MG63 (cell line): ENCODE data around the gene BRCC3. TPM values are rescaled to one million over a fixed set of nuclear protein-coding genes. Genes with fewer than 3 reads are reported as not detected.
A peak's percentile ranks its signal among the peaks of the same experiment; 100 is the strongest.

ENCODE experiments used
- DNase-seq: peaks from one replicate; pipeline ENCODE4 v3.0.0-alpha.2; 2020
- H3K27me3 ChIP-seq: fragments of 250-450 bp; sonication (Bioruptor Pico); 2 replicates; pipeline ENCODE4 v1.5.1; 2020; ENCODE audit warnings: mild to moderate bottlenecking, moderate library complexity
- H3K36me3 ChIP-seq: fragments of 250-450 bp; sonication (Bioruptor Pico); 2 replicates; pipeline ENCODE4 v1.5.1; 2020; ENCODE audit warnings: mild to moderate bottlenecking, moderate library complexity
- H3K4me3 ChIP-seq: fragments of 250-450 bp; sonication (Bioruptor Pico); 2 replicates; pipeline ENCODE4 v1.5.1; 2020; ENCODE audit warnings: mild to moderate bottlenecking, moderate library complexity
- H3K9me3 ChIP-seq: fragments of 250-450 bp; sonication (Bioruptor Pico); 2 replicates; pipeline ENCODE4 v1.5.1; 2020; ENCODE audit warnings: mild to moderate bottlenecking, moderate library complexity
- total RNA-seq: library from RNA; depleted of rRNA; stranded (reverse); fragments of >200 nt; shearing (Covaris generic); gene quantifications from 2 replicates; pipeline ENCODE4 v1.2.3, GENCODE V29; 2014; ENCODE audit warnings: low replicate concordance

The BRCC3 gene
- total RNA-seq, 1 experiment from 2014 or later: 1.5 TPM

- Histone ChIP-seq H3K36me3 (no peaks in the 10 kb centered on the region), H3K4me3 (no peak overlapping the region), H3K9me3 (no peaks in the 10 kb centered on the region), H3K27me3 (no peaks in the 10 kb centered on the region)
- no peak for DNase-seq
Measured at GRCh38 chrX:155053656-155054055, 17.7 kb upstream of the BRCC3 start.

GRCh38 chrX:155054255-155054654, 17.1 kb upstream of the BRCC3 start:
- no peak for DNase-seq
- no peak overlapping the region for H3K4me3 ChIP-seq
- no peaks in the 10 kb centered on the region for H3K27me3 ChIP-seq
- H3K36me3 ChIP-seq: no peaks in the 10 kb centered on the region
- H3K9me3 ChIP-seq: no peaks in the 10 kb centered on the region

GRCh38 chrX:155055494-155055893, 15.8 kb upstream of the BRCC3 start:
- no peaks in the 10 kb centered on the region for H3K9me3 ChIP-seq
- DNase-seq: no peak
- H3K27me3 ChIP-seq: no peaks in the 10 kb centered on the region
- no peaks in the 10 kb centered on the region for H3K36me3 ChIP-seq
- no peak overlapping the region for H3K4me3 ChIP-seq

GRCh38 chrX:155056471-155056870, 14.8 kb upstream of the BRCC3 start:
- DNase-seq: no peak
- H3K36me3 ChIP-seq: no peaks in the 10 kb centered on the region
- H3K4me3 ChIP-seq: no peak overlapping the region
- H3K9me3 ChIP-seq: no peaks in the 10 kb centered on the region
- H3K27me3 ChIP-seq: no peaks in the 10 kb centered on the region

GRCh38 chrX:155056877-155057792, 14.2 kb upstream of the BRCC3 start:
- Histone ChIP-seq H3K4me3 (no peak overlapping the region), H3K9me3 (no peaks in the 10 kb centered on the region), H3K27me3 (no peaks in the 10 kb centered on the region), H3K36me3 (no peaks in the 10 kb centered on the region)
- DNase-seq: peak; percentile 6

GRCh38 chrX:155061760-155062159, 9.5 kb upstream of the BRCC3 start:
- no peak for DNase-seq

GRCh38 chrX:155065035-155065734, 6.1 kb upstream of the BRCC3 start:
- H3K36me3 ChIP-seq: no peaks in the 10 kb centered on the region; the same call in none of the 2 replicates
- no peak overlapping the region for H3K4me3 ChIP-seq
- no peak for DNase-seq
- no peaks in the 10 kb centered on the region for H3K27me3 ChIP-seq
- no peaks in the 10 kb centered on the region for H3K9me3 ChIP-seq

More at GRCh38 chrX:155061760-155062159, 9.5 kb upstream of the BRCC3 start:
- no peaks in the 10 kb centered on the region; the same call in none of the 2 replicates for H3K36me3 ChIP-seq
- H3K4me3 ChIP-seq: no peak overlapping the region
- H3K27me3 ChIP-seq: no peaks in the 10 kb centered on the region
- no peaks in the 10 kb centered on the region for H3K9me3 ChIP-seq

GRCh38 chrX:155068165-155068564, 3.1 kb upstream of the BRCC3 start:
- H3K27me3 ChIP-seq: no peaks in the 10 kb centered on the region
- peak; percentile 68 for DNase-seq
- H3K36me3 ChIP-seq: no peaks in the 10 kb centered on the region; the same call in none of the 2 replicates
- H3K9me3 ChIP-seq: no peaks in the 10 kb centered on the region
- no peak overlapping the region for H3K4me3 ChIP-seq

- Histone ChIP-seq H3K9me3 (no peaks in the 10 kb centered on the region), H3K36me3 (peaks cover 3% of the 10 kb centered on the region; the same call in 1 of the 2 replicates), H3K4me3 (peak overlapping the region; percentile 75), H3K27me3 (no peaks in the 10 kb centered on the region)
- DNase-seq: no peak
Measured at GRCh38 chrX:155069414-155069813, 1.9 kb upstream of the BRCC3 start.

GRCh38 chrX:155070038-155070437, 1.3 kb upstream of the BRCC3 start:
- no peak for DNase-seq
- Histone ChIP-seq H3K27me3 (no peaks in the 10 kb centered on the region), H3K9me3 (no peaks in the 10 kb centered on the region), H3K4me3 (peak overlapping the region; percentile 75), H3K36me3 (peaks cover 7% of the 10 kb centered on the region)

- Histone ChIP-seq H3K4me3 (peak overlapping the region; percentile 75), H3K9me3 (no peaks in the 10 kb centered on the region), H3K36me3 (peaks cover 9% of the 10 kb centered on the region), H3K27me3 (no peaks in the 10 kb centered on the region)
- no peak for DNase-seq
Measured at GRCh38 chrX:155070663-155070974, 689 bp upstream of the BRCC3 start.

- no peak for DNase-seq
- H3K9me3 ChIP-seq: no peaks in the 10 kb centered on the region
- peak overlapping the region; percentile 73 for H3K4me3 ChIP-seq
- no peaks in the 10 kb centered on the region for H3K27me3 ChIP-seq
- H3K36me3 ChIP-seq: peaks cover 9% of the 10 kb centered on the region
Measured at GRCh38 chrX:155071694-155072280, 479 bp downstream of the BRCC3 start.

- DNase-seq: peak; percentile 6
- no peak overlapping the region for H3K4me3 ChIP-seq
- no peaks in the 10 kb centered on the region for H3K9me3 ChIP-seq
Measured at GRCh38 chrX:155086202-155086840, 15.0 kb downstream of the BRCC3 start.

GRCh38 chrX:155086961-155087735, 15.8 kb downstream of the BRCC3 start:
- Histone ChIP-seq H3K36me3 (no peaks in the 10 kb centered on the region), H3K27me3 (no peaks in the 10 kb centered on the region), H3K4me3 (no peak overlapping the region), H3K9me3 (no peaks in the 10 kb centered on the region)
- DNase-seq: no peak

More at GRCh38 chrX:155086202-155086840, 15.0 kb downstream of the BRCC3 start:
- no peaks in the 10 kb centered on the region for H3K27me3 ChIP-seq
- H3K36me3 ChIP-seq: no peaks in the 10 kb centered on the region

- peaks cover 8% of the 10 kb centered on the region; the same call in 1 of the 2 replicates for H3K36me3 ChIP-seq
- DNase-seq: no peak
- H3K4me3 ChIP-seq: no peak overlapping the region
- no peaks in the 10 kb centered on the region for H3K9me3 ChIP-seq
- H3K27me3 ChIP-seq: no peaks in the 10 kb centered on the region
Measured at GRCh38 chrX:155094468-155095061, 23.3 kb downstream of the BRCC3 start.

GRCh38 chrX:155105919-155106318, 34.6 kb downstream of the BRCC3 start:
- H3K4me3 ChIP-seq: no peak overlapping the region
- no peaks in the 10 kb centered on the region for H3K9me3 ChIP-seq
- no peak for DNase-seq
- H3K27me3 ChIP-seq: no peaks in the 10 kb centered on the region
- peaks cover 13% of the 10 kb centered on the region for H3K36me3 ChIP-seq
